Superior temporal gyrus (tissue), 1 donor: ENCODE measurements around the gene BCL11B.
"Not testable (repeated sequence)": the region's sequence is repeated elsewhere in the genome, so short reads cannot be mapped to it uniquely, and the experiment has no call there.

Source experiments
- DNase-seq: peaks from one replicate; pipeline ENCODE4 v3.0.0-alpha.2; 2016; ENCODE audit errors: extremely low spot score

Gene BCL11B

GRCh38 chr14:99199846-99200653, 71.9 kb downstream of the BCL11B start:
- peak; percentile 49 for DNase-seq

- DNase-seq: no peak
These were observed 73.1 kb downstream of the BCL11B start for GRCh38 chr14:99198746-99199502.

- DNase-seq: no peak
These were observed 75.7 kb downstream of the BCL11B start for GRCh38 chr14:99196310-99196650.

DNA sequence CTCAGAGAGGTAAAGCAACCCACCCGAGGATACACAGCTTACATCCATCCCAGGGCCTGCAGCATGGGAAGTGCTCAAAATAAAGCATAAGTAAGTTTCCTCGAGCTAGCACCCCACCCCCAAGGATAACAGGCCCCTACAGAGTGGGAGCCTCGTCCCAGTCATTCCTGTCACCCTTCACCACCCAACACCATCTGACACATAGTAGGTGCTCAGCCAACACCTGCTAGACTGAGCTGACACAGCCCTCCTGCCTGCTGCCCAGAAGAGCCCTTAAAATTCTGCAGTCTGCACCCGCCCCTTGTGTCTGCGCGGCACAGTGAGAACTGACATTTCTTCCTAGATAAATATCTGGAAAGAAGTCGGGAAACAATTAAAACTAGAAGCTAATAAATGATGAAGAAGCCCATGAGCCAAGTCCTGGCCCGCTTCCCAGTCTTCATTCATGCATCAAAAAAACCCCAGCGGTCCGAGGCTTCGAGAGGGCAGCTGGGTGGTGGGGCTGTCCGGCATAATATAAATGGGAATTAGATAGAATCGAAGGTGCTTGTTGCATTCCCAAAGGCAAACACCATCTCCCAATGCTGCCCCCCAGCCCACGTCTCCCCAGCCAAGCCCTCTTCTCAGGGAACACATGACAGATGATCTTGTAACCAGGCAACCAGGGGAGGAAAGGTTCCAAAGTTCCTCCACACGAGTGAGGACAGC, 76.2 kb downstream of the BCL11B start:
- no peak for DNase-seq

DNA sequence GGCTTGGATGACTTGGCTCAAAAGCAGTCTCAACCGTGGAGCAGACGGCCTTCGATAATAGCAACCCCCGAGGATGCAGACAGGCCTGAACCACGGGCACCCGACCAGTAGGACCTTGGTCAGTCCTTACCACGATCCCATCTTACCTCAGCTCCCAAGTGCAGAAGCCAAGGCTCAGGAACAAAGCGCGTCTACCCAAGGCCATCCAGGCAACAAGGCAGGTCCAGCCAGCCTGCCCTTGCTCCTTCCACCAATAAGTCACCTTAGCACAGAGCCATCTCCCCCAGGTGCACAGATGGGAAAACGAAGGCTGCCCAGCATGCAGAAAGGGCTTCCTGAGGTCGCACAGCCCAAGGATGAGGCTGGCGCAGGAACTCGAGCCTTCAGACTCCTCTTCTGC, 77.3 kb downstream of the BCL11B start:
- DNase-seq: no peak

DNA sequence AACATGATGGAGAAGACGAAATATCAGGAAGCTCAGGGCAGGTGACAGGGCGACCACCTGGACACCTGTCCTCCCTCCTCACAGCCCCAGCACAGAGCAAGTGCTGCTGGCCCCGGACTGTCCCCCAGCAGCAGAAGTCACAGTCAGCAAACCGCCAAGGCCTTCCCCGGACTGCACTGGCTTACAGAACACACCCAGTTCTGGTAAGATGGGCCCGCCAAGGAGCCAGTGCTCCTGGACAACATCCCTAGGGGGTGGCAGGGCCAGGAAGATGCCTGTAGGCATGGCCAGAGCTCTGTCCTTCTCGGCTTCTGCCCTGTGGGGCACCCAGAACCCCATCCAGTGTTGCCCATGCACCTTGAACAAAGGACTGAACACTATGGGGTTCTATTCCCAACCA, 77.9 kb downstream of the BCL11B start:
- no peak for DNase-seq

- no peak for DNase-seq
These were observed 79.2 kb downstream of the BCL11B start for GRCh38 chr14:99192830-99193229.

DNA sequence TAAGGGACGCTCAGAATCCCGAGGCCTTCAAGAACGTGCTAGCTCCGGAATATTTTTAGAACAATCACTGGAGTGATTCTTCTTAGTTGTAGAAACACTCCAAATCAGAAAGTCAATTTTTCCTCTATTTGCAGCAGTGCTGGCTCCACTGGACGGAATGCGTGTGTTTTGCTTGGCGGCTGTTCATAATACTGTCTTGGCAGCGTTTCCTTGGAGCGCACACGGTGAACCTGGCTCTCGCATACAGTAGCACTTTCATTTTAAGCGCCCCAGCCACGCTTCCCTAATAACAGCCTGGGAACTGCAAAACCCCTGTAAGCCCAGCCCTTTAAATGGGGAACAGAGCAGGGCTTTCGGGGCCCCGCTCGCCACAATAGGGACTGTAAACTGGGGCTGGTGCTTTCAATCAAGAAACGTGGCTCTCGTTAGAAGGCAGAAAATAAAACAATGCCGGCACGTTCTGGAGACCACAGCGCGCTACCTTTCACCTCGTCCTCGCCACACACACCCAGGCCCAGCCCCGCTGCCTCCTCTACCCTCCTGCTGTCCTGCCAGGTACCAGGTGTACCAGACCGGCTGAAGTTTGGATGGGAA, 79.9 kb downstream of the BCL11B start:
- DNase-seq: peak; percentile 72

GRCh38 chr14:99191395-99192027, 80.5 kb downstream of the BCL11B start:
- no peak for DNase-seq

GRCh38 chr14:99190696-99191394, 81.2 kb downstream of the BCL11B start:
- DNase-seq: no peak

- DNase-seq: peak; percentile 45
These were observed 82.7 kb downstream of the BCL11B start for GRCh38 chr14:99189201-99189801.

- DNase-seq: peak; percentile 27
These were observed 83.2 kb downstream of the BCL11B start for GRCh38 chr14:99188731-99189191.

- no peak for DNase-seq
These were observed 84.1 kb downstream of the BCL11B start for GRCh38 chr14:99187858-99188257.

DNA sequence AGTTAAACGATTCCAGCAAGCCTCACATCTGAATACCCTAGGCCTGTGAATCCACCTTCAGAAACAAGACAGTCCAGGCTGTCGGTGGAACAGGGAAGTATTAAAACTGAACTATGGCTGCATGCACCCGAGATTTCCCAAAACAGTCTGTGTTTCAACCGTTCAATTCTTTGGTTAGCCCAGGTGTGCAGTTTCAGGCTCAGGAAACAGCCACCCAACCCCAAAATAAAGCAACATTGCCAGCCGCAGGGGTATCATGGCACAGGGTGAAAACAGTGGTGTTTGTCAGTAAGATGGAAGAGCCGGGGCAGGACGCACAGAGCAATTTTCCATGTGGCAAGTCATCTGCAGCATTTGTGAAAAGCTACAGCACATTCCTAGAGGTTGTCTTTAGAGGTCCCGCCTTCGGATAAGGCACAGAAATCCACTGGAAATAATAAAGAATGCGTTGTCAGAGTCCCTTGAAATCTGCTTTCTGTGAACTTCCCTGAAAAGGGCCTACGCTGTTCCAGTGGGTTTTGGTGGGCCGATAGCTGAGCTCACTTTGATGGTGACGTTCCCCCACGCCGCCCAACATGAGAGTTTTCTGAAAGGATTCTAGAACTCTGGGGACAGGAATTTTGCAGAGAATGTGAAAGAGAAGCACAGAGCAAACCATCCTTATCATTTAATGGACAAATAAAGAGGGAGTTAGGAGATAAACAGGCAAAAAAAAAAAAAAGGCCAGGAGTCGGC, 84.9 kb downstream of the BCL11B start:
- no peak for DNase-seq

GRCh38 chr14:99186336-99186735, 85.7 kb downstream of the BCL11B start:
- not testable (repeated sequence) for DNase-seq

- no peak for DNase-seq
These were observed 86.4 kb downstream of the BCL11B start for GRCh38 chr14:99185436-99186068.

DNA sequence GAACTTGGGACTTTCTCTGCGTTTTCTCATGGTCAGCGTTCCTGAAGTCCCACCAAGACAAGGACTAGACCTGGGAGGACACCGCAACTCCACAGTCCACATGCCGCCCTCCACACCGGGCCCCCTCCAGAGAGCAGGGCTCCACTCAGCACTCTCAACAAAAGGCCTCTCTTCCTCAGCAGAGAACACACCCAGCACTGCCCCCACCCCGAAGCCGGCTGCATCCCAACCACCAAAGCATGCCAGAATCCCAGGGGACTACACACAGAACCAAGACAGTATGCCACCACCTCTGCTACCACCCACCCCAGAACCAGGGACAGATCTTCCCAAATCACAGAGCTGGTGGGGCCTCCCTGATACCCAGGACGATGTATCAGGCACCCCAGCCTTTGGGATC, 88.3 kb downstream of the BCL11B start:
- no peak for DNase-seq

DNA sequence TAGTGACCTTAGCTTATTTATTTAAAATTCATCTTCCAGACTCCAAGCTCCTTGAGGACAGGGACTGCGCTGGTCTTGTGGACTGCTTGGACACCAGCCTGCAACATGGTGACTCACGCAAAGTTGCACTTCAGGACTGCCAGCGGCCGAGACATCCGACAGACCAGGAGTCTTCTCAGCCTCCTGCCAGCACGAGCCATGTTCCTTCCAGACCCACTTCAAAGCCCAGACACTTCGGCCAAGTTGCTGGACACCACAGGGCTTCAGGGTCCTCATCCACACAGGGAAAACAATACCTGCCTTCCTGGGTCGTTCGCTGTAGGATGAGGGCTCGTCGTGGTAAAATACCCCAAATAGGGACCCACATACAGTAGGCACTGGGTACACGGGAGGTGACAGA, 88.7 kb downstream of the BCL11B start:
- no peak for DNase-seq

- no peak for DNase-seq
These were observed 89.3 kb downstream of the BCL11B start for GRCh38 chr14:99182548-99183250.
